ENCODE data around the gene SMARCA4.
"Not testable (repeated sequence)": the region's sequence is repeated elsewhere in the genome, so short reads cannot be mapped to it uniquely, and the experiment has no call there.

Gene SMARCA4

GRCh38 chr19:11078893-11079292, 118.1 kb downstream of the SMARCA4 start:
- DNase-seq = no peak

GRCh38 chr19:11079999-11080398, 119.2 kb downstream of the SMARCA4 start:
- DNase-seq = no peak

- no peak for DNase-seq
Observed at GRCh38 chr19:11087870-11088505, 127.2 kb downstream of the SMARCA4 start.

GRCh38 chr19:11088506-11089253, 127.8 kb downstream of the SMARCA4 start:
- peak; percentile 75 for DNase-seq

GRCh38 chr19:11089254-11090013, 128.6 kb downstream of the SMARCA4 start, which contains the start of gene LDLR:
TSS of gene LDLR (plus strand) at chr19:11089463. CDS start at chr19:11089549, 86 bp downstream.
- DNase-seq = peak; percentile 74

- not testable (repeated sequence) for DNase-seq
Observed at GRCh38 chr19:11090014-11090263, 129.1 kb downstream of the SMARCA4 start.

GRCh38 chr19:11090264-11090996, 129.6 kb downstream of the SMARCA4 start:
- peak; percentile 97 for DNase-seq

- no peak for DNase-seq
Observed at GRCh38 chr19:11090997-11091702, 130.3 kb downstream of the SMARCA4 start.

GRCh38 chr19:11091703-11092153, 130.9 kb downstream of the SMARCA4 start:
- peak; percentile 32 for DNase-seq

- peak; percentile 32 for DNase-seq
Observed at GRCh38 chr19:11092181-11092538, 131.3 kb downstream of the SMARCA4 start.

GRCh38 chr19:11093689-11094238, 132.9 kb downstream of the SMARCA4 start:
- DNase-seq = peak; percentile 14

GRCh38 chr19:11094520-11094894, 133.7 kb downstream of the SMARCA4 start:
- no peak for DNase-seq

- no peak for DNase-seq
Observed at GRCh38 chr19:11096210-11096841, 135.5 kb downstream of the SMARCA4 start.

GRCh38 chr19:11097367-11097766, 136.5 kb downstream of the SMARCA4 start:
- not testable (repeated sequence) for DNase-seq

GRCh38 chr19:11098327-11098726, 137.5 kb downstream of the SMARCA4 start:
- DNase-seq = no peak

GRCh38 chr19:11098861-11099260, 138.0 kb downstream of the SMARCA4 start:
- no peak for DNase-seq

GRCh38 chr19:11100049-11100448, 139.2 kb downstream of the SMARCA4 start:
- DNase-seq = no peak

GRCh38 chr19:11101057-11101456, 140.2 kb downstream of the SMARCA4 start:
- DNase-seq = no peak

GRCh38 chr19:11102944-11103343, 142.1 kb downstream of the SMARCA4 start:
- no peak for DNase-seq

- DNase-seq = not testable (repeated sequence)
Observed at GRCh38 chr19:11103667-11104066, 142.8 kb downstream of the SMARCA4 start.

- DNase-seq = no peak
Observed at GRCh38 chr19:11105014-11105636, 144.3 kb downstream of the SMARCA4 start.
